NB4 (cell line): Measurements from ENCODE around the gene MUC5B.

Experiments used
- MYC ChIP-seq: IDR thresholded peaks from 2 replicates; pipeline ENCODE4 v1.6.1; 2011; ENCODE audit warnings: low read depth, low read length
- POLR2A ChIP-seq: IDR thresholded peaks from 2 replicates; pipeline ENCODE4 v1.6.1; 2011; ENCODE audit warnings: mild to moderate bottlenecking; ENCODE audit not compliant: insufficient read length; ENCODE audit errors: extremely low read depth
- TF ChIP-seq, protein P1 (sequence below): IDR thresholded peaks from one replicate; pipeline ENCODE4 v1.5.1; 2012; ENCODE audit warnings: low read depth, low read length

DNA sequence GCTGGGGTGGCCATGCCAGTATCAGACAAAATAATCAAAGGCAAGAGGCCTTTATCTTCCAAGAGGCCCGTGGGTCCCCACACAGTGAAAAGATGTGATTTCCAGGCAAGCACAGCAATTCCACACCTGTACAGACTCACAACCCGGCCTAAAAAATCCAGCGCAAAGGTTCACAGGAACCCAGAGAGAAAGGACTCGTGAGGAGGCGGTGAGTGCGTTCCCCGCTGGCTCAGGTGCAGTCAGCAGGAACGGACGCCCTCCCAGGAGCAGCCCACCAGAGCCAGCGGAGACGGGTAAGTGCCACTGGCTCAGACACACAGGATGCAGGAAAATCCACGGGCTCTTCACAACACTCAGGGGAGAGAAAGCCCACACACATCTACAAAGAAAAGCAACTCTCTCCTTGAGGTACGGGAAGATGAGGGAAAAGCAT lies 82.2 kb downstream of the MUC5B start:
- TF ChIP-seq, protein P1, sequence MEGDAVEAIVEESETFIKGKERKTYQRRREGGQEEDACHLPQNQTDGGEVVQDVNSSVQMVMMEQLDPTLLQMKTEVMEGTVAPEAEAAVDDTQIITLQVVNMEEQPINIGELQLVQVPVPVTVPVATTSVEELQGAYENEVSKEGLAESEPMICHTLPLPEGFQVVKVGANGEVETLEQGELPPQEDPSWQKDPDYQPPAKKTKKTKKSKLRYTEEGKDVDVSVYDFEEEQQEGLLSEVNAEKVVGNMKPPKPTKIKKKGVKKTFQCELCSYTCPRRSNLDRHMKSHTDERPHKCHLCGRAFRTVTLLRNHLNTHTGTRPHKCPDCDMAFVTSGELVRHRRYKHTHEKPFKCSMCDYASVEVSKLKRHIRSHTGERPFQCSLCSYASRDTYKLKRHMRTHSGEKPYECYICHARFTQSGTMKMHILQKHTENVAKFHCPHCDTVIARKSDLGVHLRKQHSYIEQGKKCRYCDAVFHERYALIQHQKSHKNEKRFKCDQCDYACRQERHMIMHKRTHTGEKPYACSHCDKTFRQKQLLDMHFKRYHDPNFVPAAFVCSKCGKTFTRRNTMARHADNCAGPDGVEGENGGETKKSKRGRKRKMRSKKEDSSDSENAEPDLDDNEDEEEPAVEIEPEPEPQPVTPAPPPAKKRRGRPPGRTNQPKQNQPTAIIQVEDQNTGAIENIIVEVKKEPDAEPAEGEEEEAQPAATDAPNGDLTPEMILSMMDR = no peak
- TF ChIP-seq MYC (no peak), POLR2A (no peak)
